Skeletal muscle cell (primary cell): ENCODE measurements around the gene METAP2.
A peak's percentile ranks its signal among the peaks of the same experiment; 100 is the strongest.

Experiments used
- DNase-seq: peaks from one replicate; pipeline ENCODE4 v3.0.0-alpha.2; 2010; ENCODE audit warnings: low read depth
- H3K4me3 ChIP-seq: 2 replicates; pipeline ENCODE4 v1.5.1; 2011; ENCODE audit warnings: low read depth, mild to moderate bottlenecking, control low read depth, low read length, moderate library complexity

The METAP2 gene

GRCh38 chr12:95545731-95546490 lies 72.0 kb downstream of the METAP2 start:
- DNase-seq: no peak

GRCh38 chr12:95546491-95546813 lies 72.5 kb downstream of the METAP2 start:
- H3K4me3 ChIP-seq: no peak overlapping the region
- DNase-seq: no peak

More at GRCh38 chr12:95545731-95546490, 72.0 kb downstream of the METAP2 start:
- H3K4me3 ChIP-seq: no peak overlapping the region

GRCh38 chr12:95547522-95548055 lies 73.6 kb downstream of the METAP2 start:
- no peak for DNase-seq
- H3K4me3 ChIP-seq: peak overlapping the region; percentile 58

- peak overlapping the region; percentile 58 for H3K4me3 ChIP-seq
- no peak for DNase-seq
Measured at GRCh38 chr12:95548056-95548538, 74.1 kb downstream of the METAP2 start.

GRCh38 chr12:95548539-95549391 lies 74.8 kb downstream of the METAP2 start:
- DNase-seq: no peak
- peak overlapping the region; percentile 58 for H3K4me3 ChIP-seq

GRCh38 chr12:95549392-95550084 lies 75.6 kb downstream of the METAP2 start:
- no peak for DNase-seq
- no peak overlapping the region for H3K4me3 ChIP-seq

GRCh38 chr12:95551305-95551704 lies 77.4 kb downstream of the METAP2 start, which contains the start of gene USP44:
TSS of gene USP44 (minus strand) at chr12:95551476. CDS start at chr12:95534256, 17,220 bp downstream.
- H3K4me3 ChIP-seq: no peak within 1 kb of the TSS
- no peak for DNase-seq

GRCh38 chr12:95551913-95552516 lies 78.1 kb downstream of the METAP2 start:
- DNase-seq: no peak
- H3K4me3 ChIP-seq: no peak overlapping the region

GRCh38 chr12:95553197-95553943 lies 79.4 kb downstream of the METAP2 start:
- DNase-seq: no peak
- H3K4me3 ChIP-seq: no peak overlapping the region

GRCh38 chr12:95554532-95555071 lies 80.7 kb downstream of the METAP2 start:
- no peak for DNase-seq
- no peak overlapping the region for H3K4me3 ChIP-seq

GRCh38 chr12:95557625-95558024 lies 83.7 kb downstream of the METAP2 start:
- no peak for DNase-seq
- no peak overlapping the region for H3K4me3 ChIP-seq
